ENCODE results near the gene GAS6. TPM values are rescaled to one million over a fixed set of nuclear protein-coding genes. Genes with fewer than 3 reads are reported as not detected.
"Not testable (repeated sequence)": the region's sequence is repeated elsewhere in the genome, so short reads cannot be mapped to it uniquely, and the experiment has no call there.

The GAS6 gene
- total RNA-seq, 1 donor from 2014 or later = 42.9 TPM

DNA sequence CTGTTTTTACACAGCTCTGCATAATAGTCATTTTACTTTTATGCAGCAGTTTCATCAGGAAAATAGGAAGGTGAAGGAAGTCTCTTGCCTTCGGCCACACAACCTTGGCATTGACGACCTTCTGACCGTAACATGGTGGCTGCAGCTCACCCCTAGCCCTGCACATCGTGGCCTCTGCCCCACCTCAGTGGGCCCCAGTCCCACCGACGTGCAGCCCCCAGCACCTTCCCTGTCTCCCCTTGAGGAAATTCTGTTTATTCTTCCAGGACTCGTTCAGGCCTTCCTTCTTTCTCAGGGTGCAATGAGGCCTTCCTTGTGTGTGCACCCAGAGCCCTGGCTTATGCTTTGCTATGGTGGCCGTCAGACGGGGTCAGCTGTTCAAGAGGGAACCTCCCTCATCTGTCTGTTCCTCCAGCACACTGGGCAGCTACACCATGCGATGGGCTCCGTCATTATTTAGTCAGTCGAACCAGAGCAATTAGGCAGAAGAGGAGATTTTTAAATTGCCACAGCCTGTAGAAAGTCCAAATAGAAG, 71.6 kb downstream of the GAS6 start:
- Mint-ChIP-seq H3K27me3 (peaks cover 8% of the 10 kb centered on the region), H3K4me1 (ENCODE audit: unreplicated experiment) (no peaks in the 10 kb centered on the region)

DNA sequence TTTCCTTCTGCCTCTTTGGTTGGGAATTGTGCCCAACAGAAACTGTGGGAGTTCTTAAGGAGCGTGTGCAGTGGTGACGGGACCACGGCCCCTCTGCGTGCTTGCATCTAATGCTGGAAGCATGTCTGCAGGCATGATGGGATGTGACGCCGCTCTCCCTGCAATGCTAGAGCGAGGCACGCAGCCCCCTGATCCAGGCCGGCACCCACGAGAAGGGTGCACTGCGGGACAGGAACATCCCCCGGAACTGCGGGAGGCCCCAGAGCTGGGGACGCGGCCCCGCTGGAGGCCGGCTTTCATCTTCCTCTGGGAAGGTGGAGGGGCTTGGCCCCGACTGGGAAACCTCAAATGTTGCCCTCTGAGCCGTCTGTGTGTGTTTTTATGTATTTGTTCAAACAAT, 72.1 kb downstream of the GAS6 start:
- Mint-ChIP-seq H3K4me1 (ENCODE audit: unreplicated experiment) (no peaks in the 10 kb centered on the region), H3K27me3 (peaks cover 8% of the 10 kb centered on the region), H3K9me3 (no peaks in the 10 kb centered on the region), H3K4me3 (no peak overlapping the region), H3K36me3 (no peaks in the 10 kb centered on the region), H3K27ac (no peak overlapping the region)
- no peak for DNase-seq (ENCODE audit: extremely low spot score, unreplicated experiment)
- TF ChIP-seq, protein P1, sequence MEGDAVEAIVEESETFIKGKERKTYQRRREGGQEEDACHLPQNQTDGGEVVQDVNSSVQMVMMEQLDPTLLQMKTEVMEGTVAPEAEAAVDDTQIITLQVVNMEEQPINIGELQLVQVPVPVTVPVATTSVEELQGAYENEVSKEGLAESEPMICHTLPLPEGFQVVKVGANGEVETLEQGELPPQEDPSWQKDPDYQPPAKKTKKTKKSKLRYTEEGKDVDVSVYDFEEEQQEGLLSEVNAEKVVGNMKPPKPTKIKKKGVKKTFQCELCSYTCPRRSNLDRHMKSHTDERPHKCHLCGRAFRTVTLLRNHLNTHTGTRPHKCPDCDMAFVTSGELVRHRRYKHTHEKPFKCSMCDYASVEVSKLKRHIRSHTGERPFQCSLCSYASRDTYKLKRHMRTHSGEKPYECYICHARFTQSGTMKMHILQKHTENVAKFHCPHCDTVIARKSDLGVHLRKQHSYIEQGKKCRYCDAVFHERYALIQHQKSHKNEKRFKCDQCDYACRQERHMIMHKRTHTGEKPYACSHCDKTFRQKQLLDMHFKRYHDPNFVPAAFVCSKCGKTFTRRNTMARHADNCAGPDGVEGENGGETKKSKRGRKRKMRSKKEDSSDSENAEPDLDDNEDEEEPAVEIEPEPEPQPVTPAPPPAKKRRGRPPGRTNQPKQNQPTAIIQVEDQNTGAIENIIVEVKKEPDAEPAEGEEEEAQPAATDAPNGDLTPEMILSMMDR (conservative IDR thresholded peaks at IDR 0.05) = no peak

More for the DNA sequence above, 71.6 kb downstream of the GAS6 start:
- TF ChIP-seq, protein P1 (conservative IDR thresholded peaks at IDR 0.05) = no peak
- H3K36me3 Mint-ChIP-seq = no peaks in the 10 kb centered on the region
- H3K4me3 Mint-ChIP-seq = no peak overlapping the region
- no peak overlapping the region for H3K27ac Mint-ChIP-seq
- no peak for DNase-seq (ENCODE audit: extremely low spot score, unreplicated experiment)
- no peaks in the 10 kb centered on the region for H3K9me3 Mint-ChIP-seq

DNA sequence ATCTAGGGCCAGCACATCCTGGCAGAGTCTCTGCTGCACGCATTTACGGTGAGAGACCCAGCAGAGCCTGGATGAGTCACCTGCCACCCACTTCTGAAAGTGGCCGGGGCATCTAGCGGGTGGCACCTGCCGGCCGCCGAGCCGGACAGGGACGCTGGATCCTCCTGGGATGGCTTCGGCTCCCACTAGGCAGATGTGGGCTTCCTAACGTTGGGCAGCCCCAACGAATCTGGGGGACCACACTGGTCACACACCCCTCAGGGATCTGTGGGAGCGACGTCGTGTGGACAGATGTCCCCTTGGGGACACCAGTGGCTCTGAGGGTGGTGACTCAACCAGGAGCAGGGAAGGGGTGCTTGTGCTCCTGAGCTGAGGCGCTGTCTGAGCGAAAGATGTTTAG, 72.7 kb downstream of the GAS6 start:
- H3K27ac Mint-ChIP-seq = no peak overlapping the region
- H3K36me3 Mint-ChIP-seq = no peaks in the 10 kb centered on the region
- TF ChIP-seq, protein P1 (conservative IDR thresholded peaks at IDR 0.05) = no peak
- H3K4me3 Mint-ChIP-seq = no peak overlapping the region
- DNase-seq (ENCODE audit: extremely low spot score, unreplicated experiment) = no peak
- peaks cover 8% of the 10 kb centered on the region for H3K27me3 Mint-ChIP-seq
- H3K4me1 Mint-ChIP-seq (ENCODE audit: unreplicated experiment) = no peaks in the 10 kb centered on the region
- H3K9me3 Mint-ChIP-seq = no peaks in the 10 kb centered on the region

DNA sequence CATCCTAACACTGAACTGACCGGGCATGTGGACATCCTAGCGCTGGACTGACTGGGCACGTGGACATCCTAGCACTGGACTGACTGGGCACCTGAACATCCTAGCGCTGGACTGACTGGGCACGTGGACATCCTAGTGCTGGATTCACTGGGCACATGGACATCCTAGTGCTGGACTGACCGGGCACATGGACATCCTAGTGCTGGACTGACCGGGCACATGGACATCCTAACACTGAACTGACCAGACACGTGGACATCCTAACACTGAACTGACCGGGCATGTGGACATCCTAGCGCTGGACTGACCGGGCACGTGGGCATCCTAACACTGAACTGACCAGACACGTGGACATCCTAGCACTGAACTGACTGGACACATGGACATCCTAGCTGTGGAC, 73.9 kb downstream of the GAS6 start:
- not testable (repeated sequence) for H3K36me3 Mint-ChIP-seq; DNase-seq (ENCODE audit: extremely low spot score, unreplicated experiment); H3K9me3 Mint-ChIP-seq; H3K4me3 Mint-ChIP-seq; H3K27ac Mint-ChIP-seq; H3K4me1 Mint-ChIP-seq (ENCODE audit: unreplicated experiment)
- H3K27me3 Mint-ChIP-seq = peaks cover 12% of the 10 kb centered on the region

DNA sequence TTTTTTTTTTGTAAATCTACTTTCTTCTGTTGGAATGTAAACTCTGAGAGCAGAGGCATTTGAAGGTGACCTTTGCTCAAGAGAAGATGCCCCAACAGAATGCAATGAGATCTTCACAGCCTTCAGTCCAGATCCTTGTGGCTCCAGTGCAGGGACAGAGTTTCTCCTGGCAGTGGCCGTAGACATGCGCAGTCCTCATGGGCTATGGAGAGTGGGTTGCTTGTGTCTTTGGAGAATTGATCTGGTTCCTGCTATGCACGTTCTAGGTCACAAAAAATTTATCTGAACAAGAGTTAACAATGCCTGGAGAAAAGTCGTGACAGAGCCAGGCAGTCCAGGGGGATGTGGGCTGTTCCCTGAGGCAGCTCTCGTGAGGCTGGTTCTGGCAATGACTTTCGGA, 74.7 kb downstream of the GAS6 start:
- H3K4me3 Mint-ChIP-seq = no peak overlapping the region

DNA sequence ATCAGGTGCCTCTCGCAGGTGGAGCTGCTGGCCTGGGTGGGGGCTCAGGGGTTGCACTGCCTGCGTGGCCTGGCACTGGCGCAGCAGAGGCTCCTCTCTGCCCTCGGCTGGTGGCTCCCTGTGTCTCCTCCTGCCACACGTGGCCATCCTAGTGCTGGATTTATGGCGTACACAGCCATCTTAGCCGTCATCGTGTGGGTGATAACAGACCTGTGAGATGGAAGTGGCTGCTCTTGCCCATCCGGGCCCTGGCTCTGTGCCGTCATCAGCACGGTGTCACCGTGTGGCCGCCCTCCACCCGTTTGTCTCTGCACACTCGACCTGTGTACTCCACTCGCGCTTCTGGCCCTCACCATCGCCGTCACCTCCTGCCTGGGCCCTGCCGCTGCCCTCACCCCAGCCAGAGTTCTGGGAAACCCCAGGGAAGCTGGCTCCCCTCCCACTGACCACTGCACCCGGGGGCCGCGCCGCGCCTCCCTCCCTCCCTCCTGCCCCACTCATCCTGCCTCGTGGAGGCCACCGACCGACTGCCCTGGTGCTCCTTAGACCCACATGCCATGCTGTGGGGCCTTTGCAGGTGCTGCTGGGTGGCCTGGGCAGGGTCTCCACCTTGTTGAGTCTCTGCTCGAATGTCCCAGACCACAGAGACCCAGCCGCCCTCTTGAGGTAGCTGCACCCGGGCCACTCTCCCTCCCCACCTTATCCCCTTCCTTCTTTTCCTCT, 75.3 kb downstream of the GAS6 start:
- Mint-ChIP-seq H3K27ac (no peak overlapping the region), H3K4me3 (no peak overlapping the region), H3K27me3 (peaks cover 22% of the 10 kb centered on the region), H3K36me3 (no peaks in the 10 kb centered on the region), H3K4me1 (ENCODE audit: unreplicated experiment) (no peaks in the 10 kb centered on the region), H3K9me3 (no peaks in the 10 kb centered on the region)
- no peak for DNase-seq (ENCODE audit: extremely low spot score, unreplicated experiment)
- TF ChIP-seq, protein P1 (conservative IDR thresholded peaks at IDR 0.05) = no peak

More for the DNA sequence above, 74.7 kb downstream of the GAS6 start:
- TF ChIP-seq, protein P1 (conservative IDR thresholded peaks at IDR 0.05) = no peak
- Mint-ChIP-seq H3K27ac (no peak overlapping the region), H3K4me1 (ENCODE audit: unreplicated experiment) (no peaks in the 10 kb centered on the region), H3K36me3 (no peaks in the 10 kb centered on the region), H3K9me3 (no peaks in the 10 kb centered on the region), H3K27me3 (peaks cover 18% of the 10 kb centered on the region)
- no peak for DNase-seq (ENCODE audit: extremely low spot score, unreplicated experiment)

Measured in type B pancreatic cell (in vitro differentiated cells).